22Rv1 (cell line): ENCODE measurements around the gene UHRF1.

Experiments
- ZFX ChIP-seq: fragments of 450-650 bp; IDR thresholded peaks from 2 replicates; pipeline ENCODE4 v1.6.1; 2017; ENCODE audit warnings: antibody characterized with exemption, borderline replicate concordance
- TF ChIP-seq, protein P1 (sequence below): fragments of 450-650 bp; IDR thresholded peaks from 2 replicates; pipeline ENCODE4 v1.5.1; 2017; ENCODE audit warnings: mild to moderate bottlenecking

DNA sequence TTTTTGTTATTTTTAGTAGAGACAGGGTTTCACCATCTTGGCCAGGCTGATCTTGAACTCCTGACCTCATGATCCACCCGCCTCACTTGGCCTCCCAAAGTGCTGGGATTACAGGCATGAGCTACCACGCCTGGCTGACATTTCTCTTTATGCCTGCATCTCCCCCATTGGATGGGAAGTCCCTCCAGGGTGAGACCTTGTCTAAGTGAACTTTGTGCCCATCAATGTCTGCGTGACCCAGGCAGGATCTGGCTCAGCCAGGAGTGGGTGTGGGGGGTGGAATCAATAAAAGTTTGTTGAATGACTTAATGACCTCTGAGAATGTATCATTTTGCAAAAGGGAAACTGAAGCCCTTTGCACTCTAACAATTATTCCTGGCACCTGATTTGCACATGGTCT, 4.8 kb upstream of the UHRF1 start:
- TF ChIP-seq, protein P1, sequence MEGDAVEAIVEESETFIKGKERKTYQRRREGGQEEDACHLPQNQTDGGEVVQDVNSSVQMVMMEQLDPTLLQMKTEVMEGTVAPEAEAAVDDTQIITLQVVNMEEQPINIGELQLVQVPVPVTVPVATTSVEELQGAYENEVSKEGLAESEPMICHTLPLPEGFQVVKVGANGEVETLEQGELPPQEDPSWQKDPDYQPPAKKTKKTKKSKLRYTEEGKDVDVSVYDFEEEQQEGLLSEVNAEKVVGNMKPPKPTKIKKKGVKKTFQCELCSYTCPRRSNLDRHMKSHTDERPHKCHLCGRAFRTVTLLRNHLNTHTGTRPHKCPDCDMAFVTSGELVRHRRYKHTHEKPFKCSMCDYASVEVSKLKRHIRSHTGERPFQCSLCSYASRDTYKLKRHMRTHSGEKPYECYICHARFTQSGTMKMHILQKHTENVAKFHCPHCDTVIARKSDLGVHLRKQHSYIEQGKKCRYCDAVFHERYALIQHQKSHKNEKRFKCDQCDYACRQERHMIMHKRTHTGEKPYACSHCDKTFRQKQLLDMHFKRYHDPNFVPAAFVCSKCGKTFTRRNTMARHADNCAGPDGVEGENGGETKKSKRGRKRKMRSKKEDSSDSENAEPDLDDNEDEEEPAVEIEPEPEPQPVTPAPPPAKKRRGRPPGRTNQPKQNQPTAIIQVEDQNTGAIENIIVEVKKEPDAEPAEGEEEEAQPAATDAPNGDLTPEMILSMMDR = no peak
- no peak for TF ChIP-seq ZFX
